Measurements from ENCODE around the gene CNN1. TPM values are rescaled to one million over a fixed set of nuclear protein-coding genes. Genes with fewer than 3 reads are reported as not detected.
A peak's percentile ranks its signal among the peaks of the same experiment; 100 is the strongest.

Gene CNN1
- total RNA-seq, 1 donor, result 9.8 TPM

DNA sequence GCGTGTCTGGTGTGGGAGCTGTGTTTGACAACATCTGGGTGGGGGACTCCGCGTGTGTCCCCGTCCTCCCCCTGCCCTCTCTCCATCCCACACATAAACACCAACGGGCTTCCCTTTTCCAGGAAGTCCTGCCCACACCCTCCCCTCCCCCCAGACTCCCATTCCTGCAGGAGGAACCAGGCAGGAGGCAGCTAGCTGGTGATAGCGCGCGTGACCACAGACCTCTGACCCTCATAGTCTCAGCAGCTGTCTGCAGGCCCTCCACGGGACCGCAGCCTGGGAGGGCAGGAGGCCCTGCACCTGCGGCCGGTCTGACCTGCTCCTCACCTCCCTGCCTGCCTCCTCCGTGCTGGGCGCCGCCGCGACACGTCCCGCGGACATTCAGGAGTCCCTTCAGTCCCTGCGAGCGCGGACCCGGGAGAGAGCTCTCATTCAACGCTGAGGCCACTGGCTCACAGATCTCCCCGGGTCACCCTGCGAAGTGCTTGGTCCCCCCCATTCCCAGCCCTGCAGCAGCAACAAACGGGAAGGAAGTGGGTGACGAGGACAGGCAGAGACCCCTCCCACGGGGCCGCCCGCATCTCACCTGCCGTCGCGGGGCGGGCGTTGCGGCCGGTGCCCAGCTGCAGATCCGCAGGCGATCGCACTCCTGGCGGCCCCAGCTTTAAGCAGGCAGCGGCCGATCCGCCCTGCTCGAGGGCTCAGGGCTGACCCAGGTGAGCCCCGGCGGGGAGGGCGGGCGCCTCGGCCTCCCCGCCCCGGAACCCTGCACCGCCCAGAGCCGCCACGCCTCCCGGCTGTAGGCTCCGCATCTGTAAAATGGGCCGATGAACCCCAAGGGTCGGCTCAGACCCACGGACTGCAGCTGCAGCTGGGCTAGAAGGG lies 39.8 kb downstream of the CNN1 start:
- TF ChIP-seq, protein P1, sequence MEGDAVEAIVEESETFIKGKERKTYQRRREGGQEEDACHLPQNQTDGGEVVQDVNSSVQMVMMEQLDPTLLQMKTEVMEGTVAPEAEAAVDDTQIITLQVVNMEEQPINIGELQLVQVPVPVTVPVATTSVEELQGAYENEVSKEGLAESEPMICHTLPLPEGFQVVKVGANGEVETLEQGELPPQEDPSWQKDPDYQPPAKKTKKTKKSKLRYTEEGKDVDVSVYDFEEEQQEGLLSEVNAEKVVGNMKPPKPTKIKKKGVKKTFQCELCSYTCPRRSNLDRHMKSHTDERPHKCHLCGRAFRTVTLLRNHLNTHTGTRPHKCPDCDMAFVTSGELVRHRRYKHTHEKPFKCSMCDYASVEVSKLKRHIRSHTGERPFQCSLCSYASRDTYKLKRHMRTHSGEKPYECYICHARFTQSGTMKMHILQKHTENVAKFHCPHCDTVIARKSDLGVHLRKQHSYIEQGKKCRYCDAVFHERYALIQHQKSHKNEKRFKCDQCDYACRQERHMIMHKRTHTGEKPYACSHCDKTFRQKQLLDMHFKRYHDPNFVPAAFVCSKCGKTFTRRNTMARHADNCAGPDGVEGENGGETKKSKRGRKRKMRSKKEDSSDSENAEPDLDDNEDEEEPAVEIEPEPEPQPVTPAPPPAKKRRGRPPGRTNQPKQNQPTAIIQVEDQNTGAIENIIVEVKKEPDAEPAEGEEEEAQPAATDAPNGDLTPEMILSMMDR (IDR thresholded peaks at IDR 0.05; ENCODE audit: extremely low read depth, low read depth, low read length), result no peak
- DNase-seq (ENCODE audit: insufficient read length, low spot score, missing footprints), result peak; percentile 65

DNA sequence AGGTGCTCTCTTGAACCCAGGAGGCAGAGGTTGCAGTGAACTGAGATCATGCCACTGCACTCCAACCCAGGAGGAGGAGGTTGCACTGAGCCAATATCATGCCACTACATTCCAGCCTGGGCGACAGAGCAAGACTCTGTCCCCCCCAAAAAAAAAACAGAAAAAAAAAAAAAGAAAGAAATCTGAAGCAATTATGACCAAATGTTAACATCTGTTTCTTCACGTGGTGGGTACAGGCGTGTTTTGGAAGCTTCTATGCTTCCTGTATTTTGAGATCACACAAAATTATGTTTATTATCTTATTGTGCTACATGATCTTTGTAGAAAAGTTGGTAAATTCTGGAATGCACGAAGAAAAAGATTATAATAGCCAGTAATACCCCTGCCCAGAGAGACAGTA lies 41.5 kb downstream of the CNN1 start:
- TF ChIP-seq, protein P1 (IDR thresholded peaks at IDR 0.05; ENCODE audit: extremely low read depth, low read depth, low read length), result no peak
- no peak overlapping the region for H3K4me2 ChIP-seq (ENCODE audit: insufficient read depth, low read length)
- H3K4me1 ChIP-seq (ENCODE audit: insufficient read depth, low read length), result peaks cover 9% of the 10 kb centered on the region
- no peak overlapping the region for H3K4me3 ChIP-seq (ENCODE audit: insufficient read depth, low read length)
- no peak overlapping the region for H2AFZ ChIP-seq (ENCODE audit: low read length)
- peaks cover 12% of the 10 kb centered on the region for H3K27me3 ChIP-seq (ENCODE audit: insufficient read depth, low read length)
- DNase-seq (ENCODE audit: insufficient read length, low spot score, missing footprints), result no peak
- H3K9me3 ChIP-seq (ENCODE audit: low read depth, low read length), result no peaks in the 10 kb centered on the region
- H3K27ac ChIP-seq (ENCODE audit: low read depth, low read length), result no peak overlapping the region
- no peaks in the 10 kb centered on the region for H3K79me2 ChIP-seq (ENCODE audit: insufficient read depth, low read length)
- H4K20me1 ChIP-seq (ENCODE audit: insufficient read depth, low read length), result no peaks in the 10 kb centered on the region
- no peaks in the 10 kb centered on the region for H3K36me3 ChIP-seq (ENCODE audit: insufficient read depth, low read length)

More for the DNA sequence above, 39.8 kb downstream of the CNN1 start:
- Histone ChIP-seq H3K36me3 (ENCODE audit: insufficient read depth, low read length) (no peaks in the 10 kb centered on the region), H2AFZ (ENCODE audit: low read length) (peak overlapping the region; percentile 68), H4K20me1 (ENCODE audit: insufficient read depth, low read length) (no peaks in the 10 kb centered on the region), H3K4me1 (ENCODE audit: insufficient read depth, low read length) (peaks cover 9% of the 10 kb centered on the region), H3K79me2 (ENCODE audit: insufficient read depth, low read length) (no peaks in the 10 kb centered on the region), H3K27me3 (ENCODE audit: insufficient read depth, low read length) (peaks cover 12% of the 10 kb centered on the region), H3K9me3 (ENCODE audit: low read depth, low read length) (no peaks in the 10 kb centered on the region), H3K4me2 (ENCODE audit: insufficient read depth, low read length) (peak overlapping the region; percentile 48), H3K4me3 (ENCODE audit: insufficient read depth, low read length) (peak overlapping the region; percentile 39), H3K27ac (ENCODE audit: low read depth, low read length) (no peak overlapping the region)

DNA sequence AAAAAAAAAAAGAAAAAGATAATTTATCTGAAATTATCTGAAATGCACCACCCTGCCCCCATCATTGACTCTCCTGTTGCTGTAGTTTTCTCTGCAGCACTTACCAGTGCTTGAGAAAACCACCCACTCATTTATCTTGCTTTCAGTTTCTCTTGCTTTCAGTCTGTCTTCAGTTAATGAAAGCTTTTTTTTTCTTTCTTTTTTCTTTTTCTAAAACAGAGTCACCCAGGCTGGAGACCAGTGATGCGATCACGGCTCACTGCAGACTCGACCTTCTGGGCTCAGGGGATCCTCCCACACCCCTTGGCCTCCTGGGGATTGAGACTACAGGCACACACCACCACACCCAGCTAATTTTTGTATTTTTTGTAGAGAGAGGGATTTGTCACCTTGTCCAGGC lies 43.1 kb downstream of the CNN1 start:
- peaks cover 9% of the 10 kb centered on the region for H3K4me1 ChIP-seq (ENCODE audit: insufficient read depth, low read length)
- peak overlapping the region; percentile 52 for H3K4me3 ChIP-seq (ENCODE audit: insufficient read depth, low read length)
- no peak overlapping the region for H3K27ac ChIP-seq (ENCODE audit: low read depth, low read length)
- no peaks in the 10 kb centered on the region for H3K79me2 ChIP-seq (ENCODE audit: insufficient read depth, low read length)
- no peaks in the 10 kb centered on the region for H4K20me1 ChIP-seq (ENCODE audit: insufficient read depth, low read length)
- no peaks in the 10 kb centered on the region for H3K9me3 ChIP-seq (ENCODE audit: low read depth, low read length)
- peak; percentile 91 for DNase-seq (ENCODE audit: insufficient read length, low spot score, missing footprints)
- peak overlapping the region; percentile 68 for H3K4me2 ChIP-seq (ENCODE audit: insufficient read depth, low read length)
- peak overlapping the region; percentile 80 for H2AFZ ChIP-seq (ENCODE audit: low read length)
- no peaks in the 10 kb centered on the region for H3K36me3 ChIP-seq (ENCODE audit: insufficient read depth, low read length)
- peaks cover 12% of the 10 kb centered on the region for H3K27me3 ChIP-seq (ENCODE audit: insufficient read depth, low read length)
- TF ChIP-seq, protein P1 (IDR thresholded peaks at IDR 0.05; ENCODE audit: extremely low read depth, low read depth, low read length), result no peak

DNA sequence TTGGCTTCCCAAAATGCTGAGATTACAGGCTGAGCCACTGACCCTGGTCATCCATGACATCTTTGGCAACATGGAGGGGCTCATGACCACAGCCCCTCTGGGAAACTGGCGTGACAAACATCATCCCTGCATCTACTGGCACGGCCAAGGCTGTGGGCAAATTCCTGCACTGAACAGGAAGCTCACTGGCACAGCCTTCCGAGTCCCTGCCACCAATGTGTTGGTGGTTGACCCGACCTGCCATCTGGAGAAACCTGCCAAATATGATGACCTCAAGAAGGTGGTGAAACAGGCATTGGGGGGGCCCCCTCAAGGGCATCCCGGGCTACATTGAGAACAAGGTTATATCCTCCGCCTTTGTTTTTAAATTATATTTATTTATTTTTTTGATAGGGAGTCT lies 47.7 kb downstream of the CNN1 start:
- H3K27me3 ChIP-seq (ENCODE audit: insufficient read depth, low read length), result no peaks in the 10 kb centered on the region
- H3K36me3 ChIP-seq (ENCODE audit: insufficient read depth, low read length), result no peaks in the 10 kb centered on the region
- no peaks in the 10 kb centered on the region for H3K9me3 ChIP-seq (ENCODE audit: low read depth, low read length)
- no peak overlapping the region for H3K27ac ChIP-seq (ENCODE audit: low read depth, low read length)
- H3K79me2 ChIP-seq (ENCODE audit: insufficient read depth, low read length), result no peaks in the 10 kb centered on the region
- TF ChIP-seq, protein P1 (IDR thresholded peaks at IDR 0.05; ENCODE audit: extremely low read depth, low read depth, low read length), result no peak
- H3K4me3 ChIP-seq (ENCODE audit: insufficient read depth, low read length), result no peak overlapping the region
- H2AFZ ChIP-seq (ENCODE audit: low read length), result no peak overlapping the region
- H4K20me1 ChIP-seq (ENCODE audit: insufficient read depth, low read length), result no peaks in the 10 kb centered on the region
- H3K4me2 ChIP-seq (ENCODE audit: insufficient read depth, low read length), result no peak overlapping the region
- H3K4me1 ChIP-seq (ENCODE audit: insufficient read depth, low read length), result peaks cover 5% of the 10 kb centered on the region
- no peak for DNase-seq (ENCODE audit: insufficient read length, low spot score, missing footprints)
